Mononuclear cell (primary cell): ENCODE results near the gene KRT80. TPM values are rescaled to one million over a fixed set of nuclear protein-coding genes. Genes with fewer than 3 reads are reported as not detected.

Source experiments
- H3K27me3 ChIP-seq: 2 replicates; pipeline ENCODE4 v1.6.0; 2011; ENCODE audit warnings: low read length, control low read depth; ENCODE audit not compliant: insufficient read depth
- H3K4me1 ChIP-seq: 2 replicates; pipeline ENCODE4 v1.5.1; 2011; ENCODE audit warnings: mild to moderate bottlenecking, low read length, control low read depth; ENCODE audit not compliant: insufficient read depth
- H3K4me3 ChIP-seq: 2 replicates; pipeline ENCODE4 v1.5.1; 2011; ENCODE audit warnings: mild to moderate bottlenecking, low read length, moderate library complexity
- H3K9me3 ChIP-seq: 2 replicates; pipeline ENCODE4 v1.5.1; 2011; ENCODE audit warnings: low read depth, mild to moderate bottlenecking, control low read depth, low read length
- total RNA-seq: library from RNA; depleted of rRNA; stranded (reverse); fragments of >200 nt; gene quantifications from one replicate; pipeline ENCODE4 v1.2.3, GENCODE V29; 2012

KRT80 gene
- total RNA-seq, 1 donor, result not detected

GRCh38 chr12:52155048-52155868 is 36.6 kb downstream of the KRT80 start:
- H3K4me3 ChIP-seq, result no peak overlapping the region
- H3K4me1 ChIP-seq, result peaks cover 19% of the 10 kb centered on the region
- no peaks in the 10 kb centered on the region for H3K27me3 ChIP-seq
- no peaks in the 10 kb centered on the region for H3K9me3 ChIP-seq

GRCh38 chr12:52152905-52153317 is 38.9 kb downstream of the KRT80 start:
- Histone ChIP-seq H3K4me1 (peaks cover 19% of the 10 kb centered on the region), H3K9me3 (no peaks in the 10 kb centered on the region)

GRCh38 chr12:52151837-52152783 is 39.7 kb downstream of the KRT80 start:
- Histone ChIP-seq H3K9me3 (no peaks in the 10 kb centered on the region), H3K4me3 (no peak overlapping the region), H3K4me1 (peaks cover 19% of the 10 kb centered on the region), H3K27me3 (no peaks in the 10 kb centered on the region)

More at GRCh38 chr12:52152905-52153317, 38.9 kb downstream of the KRT80 start:
- no peaks in the 10 kb centered on the region for H3K27me3 ChIP-seq
- no peak overlapping the region for H3K4me3 ChIP-seq

- Histone ChIP-seq H3K4me3 (no peak overlapping the region), H3K9me3 (no peaks in the 10 kb centered on the region), H3K4me1 (peaks cover 18% of the 10 kb centered on the region), H3K27me3 (no peaks in the 10 kb centered on the region)
Observed at GRCh38 chr12:52151153-52151836, 40.5 kb downstream of the KRT80 start.

- Histone ChIP-seq H3K27me3 (no peaks in the 10 kb centered on the region), H3K4me3 (no peak overlapping the region), H3K4me1 (peaks cover 4% of the 10 kb centered on the region), H3K9me3 (no peaks in the 10 kb centered on the region)
Observed at GRCh38 chr12:52149651-52150241, 42.1 kb downstream of the KRT80 start.

GRCh38 chr12:52149182-52149641 is 42.6 kb downstream of the KRT80 start:
- H3K4me3 ChIP-seq, result no peak overlapping the region
- H3K9me3 ChIP-seq, result no peaks in the 10 kb centered on the region
- peaks cover 4% of the 10 kb centered on the region for H3K4me1 ChIP-seq
- H3K27me3 ChIP-seq, result no peaks in the 10 kb centered on the region

- H3K9me3 ChIP-seq, result no peaks in the 10 kb centered on the region
- peaks cover 4% of the 10 kb centered on the region for H3K4me1 ChIP-seq
- no peak overlapping the region for H3K4me3 ChIP-seq
Observed at GRCh38 chr12:52148464-52149181, 43.2 kb downstream of the KRT80 start.

GRCh38 chr12:52147964-52148463 is 43.8 kb downstream of the KRT80 start:
- Histone ChIP-seq H3K27me3 (no peaks in the 10 kb centered on the region), H3K4me1 (peaks cover 4% of the 10 kb centered on the region), H3K9me3 (no peaks in the 10 kb centered on the region), H3K4me3 (no peak overlapping the region)

More at GRCh38 chr12:52148464-52149181, 43.2 kb downstream of the KRT80 start:
- H3K27me3 ChIP-seq, result no peaks in the 10 kb centered on the region

GRCh38 chr12:52147367-52147963 is 44.3 kb downstream of the KRT80 start:
- Histone ChIP-seq H3K4me1 (peaks cover 4% of the 10 kb centered on the region), H3K27me3 (no peaks in the 10 kb centered on the region), H3K4me3 (no peak overlapping the region), H3K9me3 (no peaks in the 10 kb centered on the region)

- H3K27me3 ChIP-seq, result no peaks in the 10 kb centered on the region
- no peaks in the 10 kb centered on the region for H3K9me3 ChIP-seq
- peaks cover 2% of the 10 kb centered on the region for H3K4me1 ChIP-seq
- no peak overlapping the region for H3K4me3 ChIP-seq
Observed at GRCh38 chr12:52146822-52147366, 44.9 kb downstream of the KRT80 start.

- H3K27me3 ChIP-seq, result no peaks in the 10 kb centered on the region
- H3K4me3 ChIP-seq, result no peak overlapping the region
- no peaks in the 10 kb centered on the region for H3K9me3 ChIP-seq
- H3K4me1 ChIP-seq, result no peaks in the 10 kb centered on the region
Observed at GRCh38 chr12:52146089-52146821, 45.6 kb downstream of the KRT80 start.

- H3K4me1 ChIP-seq, result no peaks in the 10 kb centered on the region
- no peaks in the 10 kb centered on the region for H3K27me3 ChIP-seq
- H3K9me3 ChIP-seq, result no peaks in the 10 kb centered on the region
- H3K4me3 ChIP-seq, result no peak overlapping the region
Observed at GRCh38 chr12:52145228-52146088, 46.4 kb downstream of the KRT80 start.
